D341Med (cell line): ENCODE measurements around the gene SERPINA3.
"Not testable (repeated sequence)": the region's sequence is repeated elsewhere in the genome, so short reads cannot be mapped to it uniquely, and the experiment has no call there.

Experiments
- DNase-seq: peaks from one replicate; pipeline ENCODE4 v3.0.0; 2012; ENCODE audit warnings: low spot score

SERPINA3 gene

DNA sequence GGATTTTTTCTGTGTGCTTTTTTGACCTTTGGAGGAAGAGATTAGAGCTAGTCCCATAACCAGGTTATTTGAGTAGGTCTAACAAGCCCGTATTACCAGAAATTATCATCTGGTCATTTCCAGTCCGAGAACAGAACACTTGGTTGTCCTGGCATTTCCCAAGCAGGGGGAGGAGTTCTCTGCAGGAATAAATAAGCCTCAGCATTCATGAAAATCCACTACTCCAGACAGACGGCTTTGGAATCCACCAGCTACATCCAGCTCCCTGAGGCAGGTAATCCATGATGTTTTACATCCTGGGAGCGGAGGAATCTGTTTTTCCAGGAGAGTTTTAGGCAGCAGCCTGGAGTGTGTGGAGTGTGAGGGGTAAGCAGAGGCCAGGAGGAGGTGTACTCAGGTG lies at the start of gene SERPINA3:
TSS of gene SERPINA3 (plus strand) at position 218 of the 400 bp plus-strand sequence. CDS start 2,051 bp downstream, outside the sequence.
- no peak for DNase-seq

DNA sequence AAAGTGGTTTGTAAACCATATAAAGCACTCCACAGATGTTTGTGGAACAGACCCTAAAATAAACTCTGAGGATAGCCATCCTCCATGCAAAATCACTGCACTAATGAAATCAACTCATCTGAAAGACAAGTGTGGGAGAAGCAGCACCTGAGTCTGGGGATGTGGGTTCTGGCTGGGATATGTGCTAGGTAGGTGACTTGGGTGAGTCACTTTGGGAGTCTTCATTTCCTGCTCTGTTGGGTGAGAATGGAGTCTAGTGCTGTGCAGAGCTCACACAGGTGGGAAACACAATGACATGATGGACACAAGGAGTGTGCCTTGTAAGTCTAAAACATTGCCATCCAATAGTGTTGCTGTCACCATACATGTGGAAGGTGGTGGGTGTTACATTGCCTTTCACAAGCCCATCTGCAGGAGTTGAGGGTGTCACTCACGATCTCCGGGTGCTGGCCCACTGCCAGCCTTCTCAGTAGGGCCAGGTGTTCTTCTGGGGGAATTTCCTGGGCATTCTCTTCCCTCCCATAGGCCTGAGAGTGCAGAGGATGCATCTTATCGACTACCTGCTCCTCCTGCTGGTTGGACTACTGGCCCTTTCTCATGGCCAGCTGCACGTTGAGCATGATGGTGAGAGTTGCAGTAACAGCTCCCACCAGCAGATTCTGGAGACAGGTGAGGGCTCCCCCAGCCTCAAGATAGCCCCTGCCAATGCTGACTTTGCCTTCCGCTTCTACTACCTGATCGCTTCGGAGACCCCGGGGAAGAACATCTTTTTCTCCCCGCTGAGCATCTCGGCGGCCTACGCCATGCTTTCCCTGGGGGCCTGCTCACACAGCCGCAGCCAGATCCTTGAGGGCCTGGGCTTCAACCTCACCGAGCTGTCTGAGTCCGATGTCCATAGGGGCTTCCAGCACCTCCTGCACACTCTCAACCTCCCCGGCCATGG lies 49.0 kb upstream of the SERPINA3 start:
- no peak for DNase-seq

DNA sequence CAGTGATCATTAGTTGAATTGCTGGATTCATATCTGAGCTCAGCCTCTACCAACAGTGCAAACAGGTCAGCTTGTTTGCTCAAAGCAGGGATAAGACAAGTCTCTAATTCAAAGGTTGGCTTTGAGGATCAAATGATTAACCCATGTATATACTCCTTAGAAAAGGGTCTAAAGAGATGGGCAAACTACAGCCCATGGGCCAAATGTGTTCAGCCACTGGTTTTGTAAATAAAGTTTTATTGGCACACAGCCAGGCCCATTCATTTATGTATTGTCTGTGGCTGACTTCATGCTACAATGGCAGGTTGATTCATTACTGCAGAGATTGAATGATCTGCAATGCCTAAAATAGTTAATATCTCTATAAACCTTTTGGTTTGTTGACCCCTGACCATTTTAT lies 47.8 kb upstream of the SERPINA3 start:
- DNase-seq, result no peak

DNA sequence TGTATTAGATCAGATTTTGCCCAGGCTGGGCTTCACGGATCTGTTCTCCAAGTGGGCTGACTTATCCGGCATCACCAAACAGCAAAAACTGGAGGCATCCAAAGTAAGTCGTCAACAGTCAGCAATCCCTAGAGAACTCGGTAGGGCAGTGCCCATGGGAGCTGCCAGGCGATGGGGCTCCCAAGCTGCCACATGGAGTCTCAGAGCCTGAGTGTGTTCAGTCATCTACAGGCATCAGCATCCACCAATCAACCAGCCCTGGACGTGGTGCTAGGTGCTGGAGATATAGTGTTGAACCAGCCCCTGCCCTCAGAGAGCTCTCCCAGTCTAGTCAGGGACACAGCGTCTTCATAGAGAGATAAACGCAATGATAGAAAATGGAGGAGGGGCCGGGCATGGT lies 44.0 kb upstream of the SERPINA3 start:
- DNase-seq, result no peak

DNA sequence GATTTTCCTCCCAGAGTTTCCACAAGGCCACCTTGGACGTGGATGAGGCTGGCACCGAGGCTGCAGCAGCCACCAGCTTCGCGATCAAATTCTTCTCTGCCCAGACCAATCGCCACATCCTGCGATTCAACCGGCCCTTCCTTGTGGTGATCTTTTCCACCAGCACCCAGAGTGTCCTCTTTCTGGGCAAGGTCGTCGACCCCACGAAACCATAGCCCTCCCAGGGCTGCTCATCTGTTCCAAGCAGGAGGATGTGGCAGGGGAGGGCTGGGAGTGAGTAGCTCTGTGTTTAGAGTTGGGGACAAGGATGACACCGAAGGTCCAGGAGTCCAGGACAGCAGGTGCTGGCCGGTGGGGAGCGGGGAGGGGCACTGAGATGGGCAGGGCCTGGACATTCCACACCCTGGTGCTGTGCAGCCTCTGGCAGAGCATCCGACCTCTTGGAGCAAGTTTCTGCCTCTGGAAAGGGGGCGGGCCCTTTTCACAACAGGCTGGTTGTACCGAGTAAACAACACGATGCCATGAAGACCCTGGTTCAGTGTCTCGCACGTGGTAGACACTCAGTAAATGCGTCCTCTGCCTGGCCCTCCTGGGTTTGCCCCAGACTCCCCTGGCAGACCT lies 42.7 kb upstream of the SERPINA3 start:
- no peak for DNase-seq

DNA sequence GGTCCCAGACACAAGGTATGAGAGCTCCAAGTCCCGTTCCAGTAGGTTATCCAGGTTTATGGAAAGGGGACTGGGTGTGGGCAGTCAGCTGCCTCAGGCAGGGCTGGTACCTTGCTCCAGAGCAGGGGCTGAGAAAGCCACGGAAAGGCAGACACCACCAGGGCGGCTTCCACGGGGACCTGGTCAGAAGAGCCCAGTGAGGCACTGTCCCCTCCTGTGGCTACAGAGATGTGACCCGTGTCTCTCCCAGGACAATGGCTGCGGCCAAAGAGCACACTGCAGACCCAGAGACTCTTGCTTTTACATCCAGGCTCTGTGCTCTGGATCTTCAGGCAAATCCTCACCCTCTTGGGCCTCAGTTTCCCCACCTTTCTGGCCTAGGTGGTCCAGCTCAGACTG lies 42.2 kb upstream of the SERPINA3 start:
- no peak for DNase-seq

DNA sequence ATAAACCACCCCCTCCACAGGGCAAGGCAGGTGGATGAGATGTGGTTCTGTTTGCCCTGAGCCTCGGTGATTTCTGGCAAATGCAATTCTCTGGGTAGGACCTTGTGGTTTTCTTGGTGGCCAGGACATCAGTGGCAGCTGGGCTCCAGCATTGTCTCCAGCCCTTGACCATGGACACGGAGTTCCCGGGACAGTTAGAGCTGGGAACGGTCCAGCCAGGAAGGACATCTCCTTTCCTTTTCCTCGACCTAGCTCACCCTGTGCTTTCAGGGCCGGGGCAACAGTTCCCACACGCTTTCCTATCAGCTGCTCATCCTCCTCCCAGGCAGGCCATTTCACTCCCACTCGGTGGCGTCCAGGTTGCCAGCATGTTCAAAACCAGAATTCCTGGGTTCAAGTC lies 41.8 kb upstream of the SERPINA3 start:
- DNase-seq, result no peak

DNA sequence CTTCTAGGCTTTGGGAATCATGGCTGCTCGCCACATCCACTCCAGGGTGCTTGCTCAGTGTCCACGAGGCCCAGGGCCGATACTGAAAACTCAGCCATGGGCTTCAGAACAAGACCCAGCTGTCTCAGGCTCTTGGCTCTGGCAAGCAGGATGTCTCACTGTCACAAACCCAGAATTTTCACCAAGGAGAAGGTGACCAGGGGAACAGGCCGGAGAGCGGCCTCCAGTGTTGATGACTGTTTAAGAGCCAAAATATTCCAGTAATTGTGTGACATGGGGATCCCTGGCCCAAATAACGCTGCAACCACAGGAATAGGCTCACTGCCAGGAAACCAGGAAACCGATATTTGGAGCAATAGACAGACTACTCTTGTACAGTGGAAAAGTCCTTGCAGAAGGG lies 40.8 kb upstream of the SERPINA3 start:
- no peak for DNase-seq

DNA sequence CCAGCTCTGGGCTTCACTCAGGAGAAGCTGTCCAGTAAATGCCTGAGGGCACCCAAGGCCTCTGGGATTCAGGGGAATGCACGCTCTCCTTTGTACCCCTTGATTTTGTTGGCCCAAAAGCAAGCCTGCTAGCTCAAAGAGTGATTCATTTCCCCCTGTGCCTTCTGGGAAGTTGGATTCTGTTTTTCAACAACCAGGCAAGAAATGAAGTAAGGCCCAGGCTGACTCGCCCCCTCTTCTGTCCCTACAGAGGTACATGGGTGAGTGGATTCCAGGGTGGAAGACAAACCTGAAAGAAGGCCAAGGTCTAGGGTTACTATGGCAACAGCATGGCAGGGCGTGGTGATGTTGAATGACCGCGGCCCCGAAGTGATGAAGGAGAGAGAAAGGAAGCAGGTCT lies 40.2 kb upstream of the SERPINA3 start:
- no peak for DNase-seq

DNA sequence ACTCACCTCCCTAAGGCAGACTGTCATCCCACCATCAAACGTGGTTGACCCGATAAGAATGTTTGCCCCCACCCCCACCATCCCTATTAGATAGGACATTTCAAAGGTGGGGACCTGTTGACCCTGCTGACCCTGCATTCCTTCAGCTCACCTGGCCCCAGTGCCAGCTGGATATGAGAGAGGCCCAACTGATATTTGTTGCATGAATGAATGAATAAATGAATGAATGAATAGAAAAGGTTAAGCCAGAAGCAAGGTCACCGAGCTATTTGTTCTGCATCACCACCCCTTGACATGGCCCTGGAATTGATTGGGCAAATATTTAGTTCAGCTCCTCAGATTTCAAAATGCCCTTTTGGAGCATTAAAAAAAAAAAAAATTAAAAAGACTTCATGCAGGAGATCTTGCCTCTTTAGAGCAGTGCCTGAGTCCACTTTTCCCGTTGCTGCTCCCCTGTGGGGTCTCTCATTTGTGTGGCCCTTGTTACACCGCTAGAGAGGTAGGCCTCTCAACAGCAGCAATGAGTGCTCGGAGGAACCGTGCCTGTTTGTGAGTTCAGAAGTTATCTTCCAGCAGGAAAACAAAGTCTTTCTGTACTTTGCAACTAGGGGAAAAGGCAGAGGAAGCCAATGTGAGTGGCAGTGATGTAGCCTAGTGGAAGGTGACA lies 39.4 kb upstream of the SERPINA3 start:
- DNase-seq, result no peak

DNA sequence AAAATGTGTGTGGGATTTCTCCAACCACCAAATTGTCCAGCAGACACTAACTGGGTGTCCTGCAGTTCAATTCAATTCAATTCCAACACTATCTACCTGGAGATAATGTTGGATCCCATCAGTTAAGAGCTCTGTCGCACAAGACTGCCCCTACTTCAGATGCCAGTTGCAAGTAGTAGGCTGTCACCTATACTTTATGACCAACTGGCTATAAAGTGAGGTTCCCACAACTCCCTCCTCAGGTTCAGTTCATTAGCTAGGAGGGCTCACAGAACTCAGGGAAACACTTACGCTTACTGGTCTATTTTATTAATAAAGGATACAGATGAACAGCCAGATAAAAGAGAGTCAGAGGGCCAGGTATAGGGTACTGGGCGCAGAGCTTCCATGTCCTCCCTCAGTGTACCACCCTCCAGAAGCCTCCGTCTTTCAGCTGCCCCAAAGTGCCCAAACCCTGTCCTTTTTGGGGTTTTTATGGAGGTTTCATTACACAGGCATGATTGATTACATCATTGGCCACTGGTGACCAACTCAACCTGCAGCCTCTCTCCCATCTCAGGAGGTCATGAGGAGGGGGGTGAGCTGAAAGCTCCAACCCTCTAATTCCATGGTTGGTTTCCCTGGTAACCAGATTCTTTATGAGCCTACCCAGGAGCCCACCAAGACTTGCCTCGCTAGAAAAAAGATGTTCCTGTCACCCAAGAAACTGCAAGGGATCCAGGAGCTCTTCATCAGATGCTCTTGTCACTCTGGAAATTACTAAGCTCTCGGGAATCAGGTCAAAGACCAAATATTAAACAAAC lies 38.5 kb upstream of the SERPINA3 start:
- no peak for DNase-seq

DNA sequence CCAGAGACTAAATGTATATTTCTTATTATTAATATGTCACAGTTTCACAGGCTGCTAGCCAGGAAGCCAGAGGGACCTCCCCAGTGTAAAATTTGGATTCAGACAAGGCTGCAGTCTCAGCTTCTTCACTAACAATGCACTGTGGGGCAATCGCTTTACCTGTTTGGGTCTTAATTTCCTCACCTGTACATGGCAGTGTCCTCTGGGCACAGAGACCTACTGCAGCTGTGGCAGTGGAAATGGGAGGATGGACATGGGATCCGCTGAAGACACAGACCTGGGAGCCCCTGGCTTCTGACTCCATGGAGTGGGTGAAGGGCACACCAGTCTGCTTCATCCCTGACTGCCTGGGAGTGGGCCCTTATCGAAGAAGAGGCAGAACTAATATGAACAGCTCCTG lies 37.9 kb upstream of the SERPINA3 start:
- no peak for DNase-seq

DNA sequence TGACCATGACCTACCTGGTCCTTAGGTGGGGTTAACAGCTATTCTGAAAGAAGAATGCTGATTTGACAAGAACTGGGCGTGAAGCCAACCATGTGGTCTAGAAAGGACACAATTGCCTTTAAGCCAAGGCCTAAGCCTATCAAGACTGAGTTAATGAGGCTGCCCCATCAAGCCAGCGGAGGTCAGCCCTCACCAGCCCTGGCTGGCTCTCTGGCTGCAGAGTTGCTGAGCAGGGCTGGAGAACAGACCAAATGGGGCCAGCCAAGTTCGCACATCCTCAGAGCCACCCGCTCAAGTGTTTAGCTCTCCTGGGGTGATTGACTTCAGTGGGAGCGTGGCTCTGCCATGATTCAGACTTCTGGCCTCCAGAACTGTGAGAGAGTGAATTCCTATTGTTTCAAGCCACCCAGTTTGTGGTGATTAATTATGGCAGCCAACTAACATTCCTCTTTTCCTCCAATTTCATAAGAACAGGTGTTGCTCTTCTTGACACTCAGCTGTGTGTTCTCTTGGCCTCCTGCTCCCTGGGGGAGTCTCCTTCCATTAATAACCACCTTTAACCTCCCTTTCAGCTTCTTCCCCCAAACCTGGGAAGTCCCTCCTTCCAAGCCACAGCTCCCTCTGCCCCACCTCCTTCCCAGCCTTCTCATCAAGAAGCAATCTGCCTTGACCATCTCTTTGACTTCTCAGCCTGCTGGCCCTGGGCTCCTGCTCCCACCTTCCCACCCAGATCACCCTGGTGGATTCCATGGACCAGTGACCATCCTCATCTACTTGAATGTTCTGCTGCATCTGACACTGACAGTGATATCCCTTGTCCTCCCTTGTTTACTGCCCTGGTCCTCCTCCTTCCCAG lies 36.2 kb upstream of the SERPINA3 start:
- no peak for DNase-seq

DNA sequence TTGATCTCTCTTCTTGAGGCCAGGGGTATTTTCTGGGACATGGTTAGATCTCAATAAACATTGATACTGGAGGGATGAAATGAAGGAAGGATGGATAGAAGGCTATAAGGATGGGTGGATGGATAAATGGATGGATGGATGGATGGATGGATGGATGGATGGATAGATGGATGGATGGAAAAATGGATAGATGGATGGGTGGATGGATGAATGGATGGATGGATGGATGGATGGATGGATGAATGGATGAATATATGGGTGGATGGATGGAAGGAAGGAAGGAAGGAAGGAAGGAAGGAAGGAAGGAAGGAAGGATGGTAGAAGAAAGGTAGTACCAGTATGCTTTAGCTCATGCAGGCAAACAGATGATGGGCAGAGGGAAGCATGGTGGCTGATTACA lies 34.7 kb upstream of the SERPINA3 start:
- DNase-seq, result not testable (repeated sequence)

DNA sequence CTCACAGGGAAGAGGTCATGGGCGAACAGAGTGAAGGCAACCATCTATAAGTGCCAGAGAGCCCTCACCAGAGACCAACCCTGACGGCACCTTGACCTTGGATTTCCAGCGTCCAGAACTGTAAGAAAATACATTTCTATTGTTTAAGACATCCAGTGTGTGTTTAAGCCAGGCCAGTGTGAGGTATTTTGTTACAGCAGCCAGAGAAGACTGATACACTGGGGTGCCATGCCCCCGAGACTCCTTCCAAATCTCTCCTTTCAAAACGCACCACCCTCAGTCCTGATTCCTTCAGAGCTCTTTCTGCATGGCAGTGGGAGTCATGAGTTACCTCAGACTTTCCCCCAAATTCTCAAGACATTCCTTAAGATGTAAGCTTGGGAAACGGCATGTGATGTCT lies 33.5 kb upstream of the SERPINA3 start:
- no peak for DNase-seq

DNA sequence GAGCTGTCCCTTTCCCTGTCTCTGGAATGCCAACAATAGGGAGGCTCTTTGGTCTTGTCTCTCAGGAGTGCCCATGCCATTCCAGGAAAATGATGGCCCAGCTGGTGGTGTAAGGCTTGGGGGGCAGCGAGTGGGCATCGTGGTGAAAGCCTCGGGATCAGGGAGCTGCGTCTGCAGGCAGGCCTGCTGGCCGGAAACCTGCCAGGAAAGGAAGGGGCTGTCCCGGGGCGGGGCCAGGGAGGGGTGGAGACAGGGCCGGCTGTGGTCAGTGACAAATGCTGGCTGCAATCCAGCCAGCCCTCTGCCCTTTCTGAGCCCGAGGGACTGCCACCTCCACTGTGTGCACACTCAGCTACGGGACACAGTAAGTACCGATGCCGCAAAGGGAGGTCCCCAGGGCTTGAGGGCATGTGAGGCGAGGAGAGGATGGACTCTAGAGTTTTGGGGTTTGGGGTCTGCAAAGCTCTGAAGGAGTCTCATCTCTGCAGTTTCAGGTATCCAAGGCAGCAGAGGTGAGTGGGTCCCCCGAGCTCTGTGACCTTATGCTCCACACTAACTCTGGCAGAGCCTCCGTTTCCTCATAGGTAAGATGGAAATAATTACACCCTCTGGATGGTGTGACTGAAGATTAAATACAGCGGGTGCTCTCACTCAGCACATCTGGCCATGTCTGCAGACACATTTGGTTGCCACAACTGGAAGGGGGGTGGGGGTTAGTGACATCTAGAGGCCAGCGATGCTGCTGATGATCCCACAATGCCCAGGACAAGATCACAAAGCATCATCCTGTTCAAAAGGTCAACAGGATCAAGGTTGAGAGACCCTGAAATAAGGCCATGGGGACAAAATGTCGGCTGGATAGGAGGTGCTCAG lies 30.8 kb upstream of the SERPINA3 start, which contains the start of gene SERPINA5:
TSS of gene SERPINA5 (plus strand) at position 300 of the 873 bp plus-strand sequence. CDS start 5,937 bp downstream, outside the sequence.
- DNase-seq, result no peak

DNA sequence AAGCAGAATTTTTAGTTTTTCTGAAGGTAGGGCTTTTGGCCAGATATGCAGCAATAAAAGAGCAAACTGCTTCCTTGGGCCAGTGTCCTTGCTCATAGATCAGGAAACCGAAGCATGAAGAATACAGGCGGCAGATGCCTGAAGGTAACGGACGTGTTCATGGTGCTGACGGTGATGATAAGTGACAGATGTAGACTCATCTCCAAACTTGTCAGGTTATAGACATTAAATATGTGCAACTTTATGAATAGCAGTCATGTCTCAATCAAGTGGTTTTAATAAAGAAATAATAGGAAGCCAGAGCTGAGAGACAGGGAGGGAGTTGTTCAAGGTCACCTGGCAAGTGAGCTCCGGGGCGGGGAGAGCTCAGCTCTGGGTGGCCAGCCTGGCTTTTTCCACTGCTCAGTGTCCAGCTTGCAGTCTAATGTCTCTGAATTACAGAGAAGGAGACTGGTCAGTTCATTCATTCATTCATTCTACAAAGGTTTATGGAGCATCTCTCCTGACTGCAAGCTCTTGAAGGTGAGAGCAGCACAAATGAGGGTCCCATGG lies 29.9 kb upstream of the SERPINA3 start:
- DNase-seq, result no peak

DNA sequence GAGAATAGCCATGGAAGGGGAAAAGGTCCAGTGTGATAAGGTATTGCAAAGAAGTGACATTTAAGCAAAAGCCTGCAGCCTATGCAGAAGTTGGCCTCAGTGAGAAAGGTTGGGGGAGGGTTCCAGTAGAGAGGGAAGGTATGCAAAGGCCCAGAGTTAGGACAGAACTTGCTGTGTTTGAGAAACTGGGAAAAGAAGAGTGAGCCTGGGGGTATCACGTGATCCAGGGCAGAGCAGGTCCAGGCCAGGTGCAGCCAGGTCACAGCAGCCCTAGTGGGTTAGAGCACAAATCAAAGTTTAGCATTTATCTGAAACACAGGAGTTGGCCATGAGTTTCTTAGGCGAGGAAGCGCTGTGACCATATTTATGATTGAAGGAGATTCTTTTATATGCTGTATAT lies 29.3 kb upstream of the SERPINA3 start:
- DNase-seq, result no peak

DNA sequence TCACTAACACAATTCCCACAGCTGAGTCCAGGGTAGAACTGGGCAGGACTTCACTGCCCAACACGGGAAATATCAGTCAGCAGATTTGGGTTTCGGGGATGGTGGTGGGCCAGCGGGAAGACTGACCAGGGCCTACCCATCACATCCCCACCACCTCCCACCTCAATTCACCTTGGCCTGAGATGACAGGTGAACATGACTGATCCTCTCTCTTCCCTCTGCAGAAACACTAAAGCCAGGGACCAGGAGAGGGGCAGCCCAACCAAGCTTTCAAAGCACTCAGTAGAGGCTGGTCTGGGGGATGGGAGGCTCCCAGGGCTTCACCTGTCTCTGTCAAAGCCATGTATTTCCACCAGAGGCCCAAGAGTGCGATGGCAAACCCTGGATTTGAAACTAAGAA lies 28.6 kb upstream of the SERPINA3 start:
- DNase-seq, result no peak
